Stimulated activated CD4-positive, alpha-beta T cell treated with anti-CD3 and anti-CD28 coated beads, Interleukin-4, amount 100 ng/mL, for 1 hour (primary cell): Measurements from ENCODE around the gene DACT2.
"Not testable (repeated sequence)": the region's sequence is repeated elsewhere in the genome, so short reads cannot be mapped to it uniquely, and the experiment has no call there.

Experiments used
- DNase-seq: peaks from one replicate; pipeline ENCODE4 v3.0.0-alpha.2; 2020

Gene DACT2

GRCh38 chr6:168300975-168301647 lies 18.5 kb downstream of the DACT2 start:
- no peak for DNase-seq

DNA sequence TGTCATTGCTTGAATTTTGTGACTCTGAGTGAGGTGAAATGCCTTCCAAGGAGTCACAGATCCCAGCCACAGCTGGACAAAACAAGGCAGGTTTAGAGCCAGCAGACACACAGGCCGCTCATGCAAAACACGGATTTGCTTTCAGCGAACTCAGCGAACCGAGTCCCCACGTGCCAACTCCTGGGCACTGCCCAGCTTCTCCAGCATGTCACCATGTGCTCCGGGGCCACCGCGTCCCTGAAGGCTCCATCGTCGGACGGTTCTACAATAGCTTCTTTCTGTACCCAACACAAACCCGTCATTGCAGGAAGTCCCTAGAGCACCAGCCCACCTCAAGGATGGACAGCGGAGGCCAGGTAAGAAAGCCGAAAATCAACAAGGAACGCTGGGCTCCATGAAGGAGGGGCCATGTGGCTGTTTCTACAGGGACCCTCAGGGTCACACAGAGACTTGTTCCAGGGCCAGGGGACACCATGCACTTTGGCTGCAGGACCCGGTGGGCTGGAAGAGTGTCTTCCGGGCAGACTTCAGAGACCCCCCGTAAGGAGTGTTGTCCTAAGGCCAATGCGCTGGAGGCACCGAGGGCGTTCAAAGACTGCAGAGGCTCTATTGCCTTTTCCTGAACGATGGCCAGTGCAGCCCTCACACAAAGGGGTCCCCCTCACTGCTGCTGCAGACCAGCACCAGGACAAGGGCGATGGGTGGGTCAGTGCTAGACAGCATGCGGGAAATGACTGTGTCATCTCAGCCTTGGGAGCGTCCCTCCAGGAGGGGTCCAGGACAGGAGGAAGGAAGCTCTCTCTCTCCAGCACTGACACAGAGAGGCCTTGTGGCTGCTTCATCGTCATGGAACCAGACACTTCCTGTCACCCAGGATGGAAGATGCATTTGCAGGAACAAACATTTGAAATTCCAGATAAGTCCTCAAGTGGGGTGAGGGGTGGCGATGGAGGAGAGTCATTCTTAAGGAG lies 19.8 kb downstream of the DACT2 start:
- DNase-seq = no peak

- no peak for DNase-seq
Observed at GRCh38 chr6:168297643-168298042, 21.9 kb downstream of the DACT2 start.

DNA sequence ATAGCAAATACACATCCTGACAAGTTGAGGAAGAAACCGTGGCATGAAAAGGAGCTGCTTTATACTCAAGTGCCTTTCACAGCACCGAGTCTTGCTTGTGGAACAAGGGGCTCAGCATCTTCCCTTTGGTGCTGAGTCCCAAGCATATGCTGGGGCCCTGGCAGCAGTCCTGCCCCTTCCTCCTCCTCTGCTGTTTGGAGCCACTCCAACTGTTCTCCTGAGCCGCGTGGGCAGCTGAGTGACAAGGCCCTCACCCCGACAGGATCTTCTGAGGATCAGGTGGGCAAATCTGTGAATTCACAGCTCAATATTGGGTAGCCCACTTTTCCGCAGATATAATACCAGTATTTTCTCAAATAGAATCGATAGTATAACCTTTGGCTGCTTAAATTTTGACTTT lies 24.7 kb downstream of the DACT2 start:
- DNase-seq = no peak

- no peak for DNase-seq
Observed at GRCh38 chr6:168293636-168294530, 25.7 kb downstream of the DACT2 start.

DNA sequence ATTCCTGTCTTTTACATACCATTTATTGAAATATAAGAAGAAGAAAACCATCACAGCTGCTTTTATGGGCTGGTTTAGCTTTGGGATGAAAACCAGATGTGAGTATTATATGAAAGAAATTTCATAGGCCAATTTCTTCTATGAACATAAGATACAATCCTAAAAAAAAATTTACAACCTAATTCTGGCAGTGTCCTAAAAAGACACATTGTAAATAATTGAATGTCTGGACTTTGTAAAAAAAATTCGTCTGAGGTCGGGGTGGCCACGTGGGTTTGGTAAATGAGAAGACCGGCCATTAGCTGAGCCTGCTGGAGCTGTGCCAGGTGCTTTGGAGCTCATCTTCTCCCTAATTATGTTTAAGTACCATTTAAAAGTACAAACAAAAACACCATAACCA lies 26.8 kb downstream of the DACT2 start:
- no peak for DNase-seq

GRCh38 chr6:168291450-168291849 lies 28.1 kb downstream of the DACT2 start:
- no peak for DNase-seq

DNA sequence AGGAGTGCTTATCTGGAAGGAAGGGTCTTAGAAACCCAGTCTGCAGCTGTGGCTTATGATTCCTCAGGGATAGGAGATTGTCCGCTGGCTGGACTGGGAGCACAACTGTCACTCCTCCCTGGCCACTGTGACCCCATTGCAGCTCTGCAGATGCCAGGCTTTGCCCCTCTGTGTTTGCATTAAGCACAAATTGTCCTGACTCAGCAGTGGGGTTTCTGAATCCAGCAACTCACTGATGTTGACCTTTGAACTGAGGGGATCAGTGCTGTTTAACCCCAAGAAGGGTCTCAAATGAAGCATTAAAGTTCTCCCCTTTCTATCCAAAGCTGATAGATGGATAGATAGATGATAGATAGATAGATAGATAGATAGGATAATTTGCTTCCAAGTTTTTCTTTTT lies 29.5 kb downstream of the DACT2 start:
- no peak for DNase-seq

DNA sequence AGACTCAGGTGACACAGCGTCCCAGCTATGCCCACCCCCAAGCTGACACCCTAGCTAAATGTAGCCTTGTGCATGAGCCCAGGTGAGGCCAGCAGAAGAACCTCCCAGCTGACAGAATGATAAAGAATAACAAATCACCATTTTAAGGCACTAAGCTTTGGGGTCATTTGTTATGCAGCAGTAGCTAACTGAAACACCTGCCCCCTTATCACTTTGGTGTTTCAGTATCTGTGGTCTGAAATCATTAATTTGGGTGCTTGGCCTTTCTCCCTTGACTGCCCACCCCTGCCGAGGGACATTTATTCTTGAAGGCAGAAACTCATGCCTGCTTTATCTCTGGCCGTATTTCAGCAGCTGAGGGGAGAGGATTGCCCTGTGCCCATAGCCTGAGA lies 30.0 kb downstream of the DACT2 start:
- no peak for DNase-seq

GRCh38 chr6:168288781-168289570 lies 30.6 kb downstream of the DACT2 start:
- DNase-seq = no peak

DNA sequence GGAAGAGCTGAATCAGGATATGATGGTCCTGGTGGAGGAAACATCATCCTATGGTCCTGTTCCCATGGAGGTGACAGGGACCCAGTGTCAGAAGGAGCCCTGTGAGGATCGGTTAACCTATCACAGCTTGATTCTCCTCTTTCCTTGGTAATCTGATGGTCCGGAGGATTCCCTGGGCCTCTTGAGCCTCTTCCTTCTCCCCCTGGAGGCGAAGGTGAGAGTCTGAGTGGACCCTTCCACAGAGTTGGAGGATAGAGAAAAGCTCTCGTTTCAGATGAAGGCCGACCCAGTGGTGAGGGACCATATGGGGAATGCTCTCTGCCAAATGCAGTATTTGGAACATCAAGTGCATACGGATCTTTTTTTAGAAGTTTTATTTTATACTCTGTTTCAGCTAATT lies 32.1 kb downstream of the DACT2 start:
- DNase-seq = not testable (repeated sequence)

GRCh38 chr6:168286771-168287446 lies 32.7 kb downstream of the DACT2 start:
- DNase-seq = not testable (repeated sequence)

DNA sequence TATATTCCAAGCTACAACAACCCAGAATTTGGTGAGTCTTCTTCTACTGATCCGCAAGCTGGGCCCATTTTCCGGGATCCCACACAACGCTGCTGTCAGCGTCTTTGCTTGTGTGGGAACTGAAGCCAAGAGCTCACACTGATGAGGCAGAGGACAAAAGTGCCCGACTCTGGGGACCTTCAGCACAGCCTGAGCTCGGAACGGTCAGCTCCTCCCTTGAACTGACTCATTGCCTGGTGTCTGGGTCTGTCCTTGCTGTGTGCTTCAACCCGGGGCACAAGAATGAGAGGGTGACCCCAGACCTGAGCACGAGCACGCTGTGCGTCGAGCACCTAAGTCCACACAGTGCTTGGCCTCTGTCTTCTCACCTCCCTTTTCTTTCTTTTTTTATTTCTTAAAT lies 33.5 kb downstream of the DACT2 start:
- no peak for DNase-seq

GRCh38 chr6:168285456-168285855 lies 34.1 kb downstream of the DACT2 start:
- DNase-seq = no peak

GRCh38 chr6:168284187-168284586 lies 35.4 kb downstream of the DACT2 start:
- no peak for DNase-seq

GRCh38 chr6:168283686-168284025 lies 35.9 kb downstream of the DACT2 start:
- no peak for DNase-seq

GRCh38 chr6:168282985-168283685 lies 36.4 kb downstream of the DACT2 start:
- no peak for DNase-seq

DNA sequence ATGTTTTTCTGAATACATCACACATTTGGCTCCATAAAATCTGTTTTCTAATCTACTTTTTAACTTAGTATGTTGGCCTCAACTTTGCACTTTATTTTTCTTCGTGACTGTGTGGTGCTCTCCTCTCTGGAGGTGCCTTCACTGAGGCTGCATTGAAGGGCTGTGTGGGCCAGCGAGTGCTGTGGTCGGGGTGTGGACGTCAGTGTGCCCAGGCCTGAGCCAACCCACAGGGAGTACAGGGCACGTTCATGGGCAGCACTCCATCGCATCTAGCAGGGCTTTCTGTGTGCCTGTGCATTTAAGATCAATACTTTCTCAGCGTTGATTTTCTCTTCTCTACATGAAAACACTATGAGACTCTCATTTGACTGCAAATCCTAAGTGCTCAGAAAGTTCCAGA lies 37.8 kb downstream of the DACT2 start:
- no peak for DNase-seq

GRCh38 chr6:168281314-168281713 lies 38.3 kb downstream of the DACT2 start:
- not testable (repeated sequence) for DNase-seq

DNA sequence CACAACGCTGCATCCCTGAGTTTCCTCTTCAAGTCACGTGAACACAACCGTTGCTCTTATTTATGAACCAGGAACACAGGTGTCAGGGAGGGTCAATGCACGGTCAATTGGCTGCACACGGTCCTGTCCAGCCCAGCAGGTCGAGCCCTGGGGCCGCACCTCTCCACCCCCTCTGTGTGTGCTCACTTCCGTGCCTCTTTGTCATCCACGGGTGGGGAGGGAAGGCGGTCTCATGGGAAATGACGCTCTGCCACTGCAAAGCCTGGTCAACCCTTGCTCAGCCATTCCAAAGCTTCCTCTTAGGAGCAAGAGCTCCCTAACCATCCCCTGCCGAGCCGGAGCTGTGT lies 38.7 kb downstream of the DACT2 start:
- no peak for DNase-seq
